Measurements from ENCODE around the gene ABCB7.

DNA sequence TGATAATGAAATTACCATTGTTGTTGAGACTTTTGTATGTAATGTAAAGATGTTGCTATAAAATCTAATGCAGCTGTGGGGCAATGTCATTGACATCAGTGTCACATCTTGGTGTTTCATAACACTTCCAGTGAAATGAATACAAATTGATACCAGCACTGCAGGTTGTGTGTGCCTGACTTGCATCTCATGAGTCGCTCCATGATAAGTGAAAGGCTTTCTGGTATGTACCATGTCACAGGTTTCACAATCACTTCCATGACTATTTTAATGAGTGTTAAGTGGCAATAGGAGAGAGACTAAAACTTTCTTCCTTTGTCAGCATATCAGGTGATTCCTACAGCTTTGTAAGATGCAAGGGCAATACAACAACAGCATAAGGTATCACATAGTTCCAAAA, 94.4 kb downstream of the ABCB7 start:
- TF ChIP-seq, protein P1, sequence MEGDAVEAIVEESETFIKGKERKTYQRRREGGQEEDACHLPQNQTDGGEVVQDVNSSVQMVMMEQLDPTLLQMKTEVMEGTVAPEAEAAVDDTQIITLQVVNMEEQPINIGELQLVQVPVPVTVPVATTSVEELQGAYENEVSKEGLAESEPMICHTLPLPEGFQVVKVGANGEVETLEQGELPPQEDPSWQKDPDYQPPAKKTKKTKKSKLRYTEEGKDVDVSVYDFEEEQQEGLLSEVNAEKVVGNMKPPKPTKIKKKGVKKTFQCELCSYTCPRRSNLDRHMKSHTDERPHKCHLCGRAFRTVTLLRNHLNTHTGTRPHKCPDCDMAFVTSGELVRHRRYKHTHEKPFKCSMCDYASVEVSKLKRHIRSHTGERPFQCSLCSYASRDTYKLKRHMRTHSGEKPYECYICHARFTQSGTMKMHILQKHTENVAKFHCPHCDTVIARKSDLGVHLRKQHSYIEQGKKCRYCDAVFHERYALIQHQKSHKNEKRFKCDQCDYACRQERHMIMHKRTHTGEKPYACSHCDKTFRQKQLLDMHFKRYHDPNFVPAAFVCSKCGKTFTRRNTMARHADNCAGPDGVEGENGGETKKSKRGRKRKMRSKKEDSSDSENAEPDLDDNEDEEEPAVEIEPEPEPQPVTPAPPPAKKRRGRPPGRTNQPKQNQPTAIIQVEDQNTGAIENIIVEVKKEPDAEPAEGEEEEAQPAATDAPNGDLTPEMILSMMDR (optimal IDR thresholded peaks at IDR 0.05 in 1 of 3, IDR thresholded peaks at IDR 0.05 in 1 of 3, conservative IDR thresholded peaks at IDR 0.05 in 1 of 3; ENCODE audit: extremely low read depth in 1 of 3, insufficient read depth in 2 of 3, low read length in 3 of 3), result no peak
- TF ChIP-seq EZH2 (IDR thresholded peaks at IDR 0.05; ENCODE audit: low read length), result no peak

Measured in keratinocyte (primary cell).